ENCODE results near the gene JAML. TPM values are rescaled to one million over a fixed set of nuclear protein-coding genes. Genes with fewer than 3 reads are reported as not detected.

JAML gene
- total and polyA plus RNA-seq, 2 experiments from 2014 or later, result 0.56 to 1.0 TPM

DNA sequence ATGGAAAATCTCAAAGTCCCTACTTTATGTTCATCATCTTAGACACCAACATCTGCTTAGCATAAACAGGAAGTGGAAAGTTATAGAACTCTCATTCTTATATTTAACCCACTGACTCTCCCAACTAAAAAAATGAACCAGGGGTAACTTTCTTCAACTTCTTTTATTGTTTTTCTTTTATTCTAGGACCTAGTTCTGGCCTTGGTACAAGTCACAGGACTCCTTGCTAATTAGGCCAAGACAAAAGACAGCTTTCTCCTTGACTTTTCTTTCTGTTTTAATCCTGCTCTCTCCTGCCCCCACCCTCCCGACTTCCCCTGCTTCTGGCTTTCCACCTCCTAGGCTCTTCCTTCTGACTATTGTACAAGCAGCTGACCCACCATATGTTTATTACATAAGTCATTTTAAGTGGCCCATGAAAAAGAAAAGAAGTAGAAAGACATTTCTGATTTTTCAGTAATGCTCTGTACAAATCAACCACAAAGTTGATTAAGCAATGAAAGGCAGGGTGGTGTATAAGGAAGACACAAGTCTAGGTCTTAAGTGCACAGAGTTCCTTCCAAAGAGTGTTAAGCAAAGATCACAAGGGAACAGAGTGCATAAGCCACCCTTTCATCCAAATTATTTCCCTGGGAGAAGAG is 18.3 kb downstream of the JAML start (continued):
- TF ChIP-seq, protein P1, sequence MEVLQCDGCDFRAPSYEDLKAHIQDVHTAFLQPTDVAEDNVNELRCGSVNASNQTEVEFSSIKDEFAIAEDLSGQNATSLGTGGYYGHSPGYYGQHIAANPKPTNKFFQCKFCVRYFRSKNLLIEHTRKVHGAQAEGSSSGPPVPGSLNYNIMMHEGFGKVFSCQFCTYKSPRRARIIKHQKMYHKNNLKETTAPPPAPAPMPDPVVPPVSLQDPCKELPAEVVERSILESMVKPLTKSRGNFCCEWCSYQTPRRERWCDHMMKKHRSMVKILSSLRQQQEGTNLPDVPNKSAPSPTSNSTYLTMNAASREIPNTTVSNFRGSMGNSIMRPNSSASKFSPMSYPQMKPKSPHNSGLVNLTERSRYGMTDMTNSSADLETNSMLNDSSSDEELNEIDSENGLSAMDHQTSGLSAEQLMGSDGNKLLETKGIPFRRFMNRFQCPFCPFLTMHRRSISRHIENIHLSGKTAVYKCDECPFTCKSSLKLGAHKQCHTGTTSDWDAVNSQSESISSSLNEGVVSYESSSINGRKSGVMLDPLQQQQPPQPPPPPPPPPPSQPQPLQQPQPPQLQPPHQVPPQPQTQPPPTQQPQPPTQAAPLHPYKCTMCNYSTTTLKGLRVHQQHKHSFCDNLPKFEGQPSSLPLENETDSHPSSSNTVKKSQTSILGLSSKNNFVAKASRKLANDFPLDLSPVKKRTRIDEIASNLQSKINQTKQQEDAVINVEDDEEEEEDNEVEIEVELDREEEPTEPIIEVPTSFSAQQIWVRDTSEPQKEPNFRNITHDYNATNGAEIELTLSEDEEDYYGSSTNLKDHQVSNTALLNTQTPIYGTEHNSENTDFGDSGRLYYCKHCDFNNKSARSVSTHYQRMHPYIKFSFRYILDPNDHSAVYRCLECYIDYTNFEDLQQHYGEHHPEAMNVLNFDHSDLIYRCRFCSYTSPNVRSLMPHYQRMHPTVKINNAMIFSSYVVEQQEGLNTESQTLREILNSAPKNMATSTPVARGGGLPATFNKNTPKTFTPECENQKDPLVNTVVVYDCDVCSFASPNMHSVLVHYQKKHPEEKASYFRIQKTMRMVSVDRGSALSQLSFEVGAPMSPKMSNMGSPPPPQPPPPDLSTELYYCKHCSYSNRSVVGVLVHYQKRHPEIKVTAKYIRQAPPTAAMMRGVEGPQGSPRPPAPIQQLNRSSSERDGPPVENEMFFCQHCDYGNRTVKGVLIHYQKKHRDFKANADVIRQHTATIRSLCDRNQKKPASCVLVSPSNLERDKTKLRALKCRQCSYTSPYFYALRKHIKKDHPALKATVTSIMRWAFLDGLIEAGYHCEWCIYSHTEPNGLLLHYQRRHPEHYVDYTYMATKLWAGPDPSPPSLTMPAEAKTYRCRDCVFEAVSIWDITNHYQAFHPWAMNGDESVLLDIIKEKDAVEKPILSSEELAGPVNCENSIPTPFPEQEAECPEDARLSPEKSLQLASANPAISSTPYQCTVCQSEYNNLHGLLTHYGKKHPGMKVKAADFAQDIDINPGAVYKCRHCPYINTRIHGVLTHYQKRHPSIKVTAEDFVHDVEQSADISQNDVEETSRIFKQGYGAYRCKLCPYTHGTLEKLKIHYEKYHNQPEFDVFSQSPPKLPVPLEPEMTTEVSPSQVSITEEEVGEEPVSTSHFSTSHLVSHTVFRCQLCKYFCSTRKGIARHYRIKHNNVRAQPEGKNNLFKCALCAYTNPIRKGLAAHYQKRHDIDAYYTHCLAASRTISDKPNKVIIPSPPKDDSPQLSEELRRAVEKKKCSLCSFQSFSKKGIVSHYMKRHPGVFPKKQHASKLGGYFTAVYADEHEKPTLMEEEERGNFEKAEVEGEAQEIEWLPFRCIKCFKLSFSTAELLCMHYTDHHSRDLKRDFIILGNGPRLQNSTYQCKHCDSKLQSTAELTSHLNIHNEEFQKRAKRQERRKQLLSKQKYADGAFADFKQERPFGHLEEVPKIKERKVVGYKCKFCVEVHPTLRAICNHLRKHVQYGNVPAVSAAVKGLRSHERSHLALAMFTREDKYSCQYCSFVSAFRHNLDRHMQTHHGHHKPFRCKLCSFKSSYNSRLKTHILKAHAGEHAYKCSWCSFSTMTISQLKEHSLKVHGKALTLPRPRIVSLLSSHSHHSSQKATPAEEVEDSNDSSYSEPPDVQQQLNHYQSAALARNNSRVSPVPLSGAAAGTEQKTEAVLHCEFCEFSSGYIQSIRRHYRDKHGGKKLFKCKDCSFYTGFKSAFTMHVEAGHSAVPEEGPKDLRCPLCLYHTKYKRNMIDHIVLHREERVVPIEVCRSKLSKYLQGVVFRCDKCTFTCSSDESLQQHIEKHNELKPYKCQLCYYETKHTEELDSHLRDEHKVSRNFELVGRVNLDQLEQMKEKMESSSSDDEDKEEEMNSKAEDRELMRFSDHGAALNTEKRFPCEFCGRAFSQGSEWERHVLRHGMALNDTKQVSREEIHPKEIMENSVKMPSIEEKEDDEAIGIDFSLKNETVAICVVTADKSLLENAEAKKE (CRISPR knock-in tag; IDR thresholded peaks at IDR 0.05), result no peak
- TF ChIP-seq CREB1 (CRISPR knock-in tag; IDR thresholded peaks at IDR 0.05; ENCODE audit: low read depth), result no peak

DNA sequence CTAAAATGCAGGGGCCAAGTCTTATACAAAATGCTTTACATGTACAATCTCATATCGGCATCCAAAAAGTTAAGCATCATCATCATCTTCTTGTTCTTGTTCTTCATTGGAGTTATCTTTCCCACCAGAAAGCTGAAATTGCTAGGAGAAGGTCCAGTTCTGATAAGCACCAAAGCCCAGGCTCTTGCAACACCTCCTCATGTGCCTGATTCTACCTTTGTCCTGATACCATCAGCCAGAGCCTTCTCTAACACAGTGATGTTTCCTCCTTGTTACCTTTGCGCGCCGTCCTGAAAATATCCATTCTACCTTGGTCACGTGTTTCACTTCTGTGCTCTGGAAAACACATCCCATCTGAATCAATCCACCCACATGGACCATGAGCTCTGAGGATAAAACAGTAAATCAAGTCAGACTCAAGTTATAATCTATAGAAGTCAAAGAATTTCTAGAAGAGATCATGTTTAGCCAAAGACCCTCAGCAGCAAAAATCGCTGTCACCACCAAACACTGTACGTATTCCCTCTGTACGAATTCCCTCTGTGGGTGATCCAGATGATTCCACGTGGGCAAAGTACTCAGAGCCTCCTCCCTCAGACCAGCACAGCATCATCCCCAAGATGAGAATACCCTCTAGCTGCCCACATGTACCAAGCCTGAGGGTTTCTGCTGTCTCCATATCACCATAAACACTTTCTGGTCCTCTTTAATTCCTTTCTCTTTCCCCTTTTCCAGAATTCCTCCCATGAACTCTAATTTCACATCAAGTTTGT is 19.0 kb downstream of the JAML start:
- Histone ChIP-seq H3K9me2 (ENCODE audit: insufficient read depth) (peaks cover 6% of the 10 kb centered on the region; the same call in 1 of the 2 replicates), H3K79me2 (replicated peaks; ENCODE audit: insufficient read depth) (no peaks in the 10 kb centered on the region), H3K36me3 (ENCODE audit: insufficient read depth) (no peaks in the 10 kb centered on the region), H3K27ac (ENCODE audit: low read depth) (no peak overlapping the region), H2AFZ (peak overlapping the region; percentile 16; the same call in 1 of the 2 replicates), H3K4me1 (ENCODE audit: insufficient read depth) (peaks cover 10% of the 10 kb centered on the region), H3K4me3 (no peak overlapping the region), H3K4me2 (no peak overlapping the region), H3F3A (replicated peaks; ENCODE audit: low read depth) (no peaks in the 10 kb centered on the region), H4K20me1 (replicated peaks; ENCODE audit: insufficient read depth) (no peaks in the 10 kb centered on the region), H3K27me3 (ENCODE audit: insufficient read depth) (no peaks in the 10 kb centered on the region)
- Mint-ChIP-seq H3K4me3 (no peak overlapping the region), H3K27me3 (ENCODE audit: insufficient read depth, low read depth, poor library complexity) (peaks cover 10% of the 10 kb centered on the region), H3K9me3 (no peaks in the 10 kb centered on the region), H3K4me1 (peaks cover 11% of the 10 kb centered on the region), H3K27ac (no peak overlapping the region), H3K36me3 (ENCODE audit: low read depth) (no peaks in the 10 kb centered on the region)
- DNase-seq (ENCODE audit: low spot score) (no peak), ATAC-seq (no peak)
- TF ChIP-seq NANOG (IDR thresholded peaks at IDR 0.05; ENCODE audit: borderline replicate concordance) (no peak), EZH2phosphoT487 (IDR thresholded peaks at IDR 0.05; ENCODE audit: unreplicated experiment) (no peak), EZH2 (IDR thresholded peaks at IDR 0.05; ENCODE audit: low read depth, unreplicated experiment) (no peak), POLR2AphosphoS5 (IDR thresholded peaks at IDR 0.05; ENCODE audit: low read depth) (no peak), JUNB (IDR thresholded peaks at IDR 0.05; ENCODE audit: unreplicated experiment) (no peak), ZNF331 (CRISPR knock-in tag; IDR thresholded peaks at IDR 0.05; ENCODE audit: low read depth) (no peak), STAT1 (IDR thresholded peaks at IDR 0.05; ENCODE audit: unreplicated experiment) (no peak)
- TF ChIP-seq, protein P2, sequence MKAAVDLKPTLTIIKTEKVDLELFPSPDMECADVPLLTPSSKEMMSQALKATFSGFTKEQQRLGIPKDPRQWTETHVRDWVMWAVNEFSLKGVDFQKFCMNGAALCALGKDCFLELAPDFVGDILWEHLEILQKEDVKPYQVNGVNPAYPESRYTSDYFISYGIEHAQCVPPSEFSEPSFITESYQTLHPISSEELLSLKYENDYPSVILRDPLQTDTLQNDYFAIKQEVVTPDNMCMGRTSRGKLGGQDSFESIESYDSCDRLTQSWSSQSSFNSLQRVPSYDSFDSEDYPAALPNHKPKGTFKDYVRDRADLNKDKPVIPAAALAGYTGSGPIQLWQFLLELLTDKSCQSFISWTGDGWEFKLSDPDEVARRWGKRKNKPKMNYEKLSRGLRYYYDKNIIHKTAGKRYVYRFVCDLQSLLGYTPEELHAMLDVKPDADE (IDR thresholded peaks at IDR 0.05), result no peak
- TF ChIP-seq, protein P3, sequence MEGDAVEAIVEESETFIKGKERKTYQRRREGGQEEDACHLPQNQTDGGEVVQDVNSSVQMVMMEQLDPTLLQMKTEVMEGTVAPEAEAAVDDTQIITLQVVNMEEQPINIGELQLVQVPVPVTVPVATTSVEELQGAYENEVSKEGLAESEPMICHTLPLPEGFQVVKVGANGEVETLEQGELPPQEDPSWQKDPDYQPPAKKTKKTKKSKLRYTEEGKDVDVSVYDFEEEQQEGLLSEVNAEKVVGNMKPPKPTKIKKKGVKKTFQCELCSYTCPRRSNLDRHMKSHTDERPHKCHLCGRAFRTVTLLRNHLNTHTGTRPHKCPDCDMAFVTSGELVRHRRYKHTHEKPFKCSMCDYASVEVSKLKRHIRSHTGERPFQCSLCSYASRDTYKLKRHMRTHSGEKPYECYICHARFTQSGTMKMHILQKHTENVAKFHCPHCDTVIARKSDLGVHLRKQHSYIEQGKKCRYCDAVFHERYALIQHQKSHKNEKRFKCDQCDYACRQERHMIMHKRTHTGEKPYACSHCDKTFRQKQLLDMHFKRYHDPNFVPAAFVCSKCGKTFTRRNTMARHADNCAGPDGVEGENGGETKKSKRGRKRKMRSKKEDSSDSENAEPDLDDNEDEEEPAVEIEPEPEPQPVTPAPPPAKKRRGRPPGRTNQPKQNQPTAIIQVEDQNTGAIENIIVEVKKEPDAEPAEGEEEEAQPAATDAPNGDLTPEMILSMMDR (conservative IDR thresholded peaks at IDR 0.05; ENCODE audit: low read depth in 2 of 2), result no peak
